Measurements from ENCODE around the gene ZNF239. TPM values are rescaled to one million over a fixed set of nuclear protein-coding genes. Genes with fewer than 3 reads are reported as not detected.
"Not testable (repeated sequence)": the region's sequence is repeated elsewhere in the genome, so short reads cannot be mapped to it uniquely, and the experiment has no call there.

Gene ZNF239
- total RNA-seq, 1 donor from 2014 or later = 11.8 TPM

DNA sequence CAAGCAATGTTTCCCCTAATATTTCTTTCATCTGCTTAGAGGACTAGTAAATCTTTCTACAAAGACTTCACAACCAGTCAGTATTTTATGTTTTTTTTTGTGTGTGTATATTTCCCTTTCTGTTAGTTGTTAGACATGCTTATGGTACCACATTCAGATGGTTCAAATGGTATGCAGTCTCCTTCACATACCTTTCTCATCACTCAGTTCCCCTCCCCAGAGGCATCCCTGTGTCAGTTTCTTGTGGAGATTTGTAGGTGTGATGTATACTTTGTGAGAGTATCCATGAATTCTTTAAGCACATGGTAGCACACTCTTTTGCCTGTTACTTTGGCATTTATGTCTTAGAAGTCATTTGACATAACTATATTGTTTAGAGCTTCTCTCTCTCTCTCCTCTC is 36.2 kb upstream of the ZNF239 start:
- DNase-seq (ENCODE audit: low spot score, unreplicated experiment) = no peak
- peaks cover 34% of the 10 kb centered on the region for H3K36me3 Mint-ChIP-seq (ENCODE audit: insufficient read depth)
- H3K27ac Mint-ChIP-seq = no peak overlapping the region
- H3K4me3 Mint-ChIP-seq (ENCODE audit: low read depth) = no peak overlapping the region
- TF ChIP-seq, protein P1, sequence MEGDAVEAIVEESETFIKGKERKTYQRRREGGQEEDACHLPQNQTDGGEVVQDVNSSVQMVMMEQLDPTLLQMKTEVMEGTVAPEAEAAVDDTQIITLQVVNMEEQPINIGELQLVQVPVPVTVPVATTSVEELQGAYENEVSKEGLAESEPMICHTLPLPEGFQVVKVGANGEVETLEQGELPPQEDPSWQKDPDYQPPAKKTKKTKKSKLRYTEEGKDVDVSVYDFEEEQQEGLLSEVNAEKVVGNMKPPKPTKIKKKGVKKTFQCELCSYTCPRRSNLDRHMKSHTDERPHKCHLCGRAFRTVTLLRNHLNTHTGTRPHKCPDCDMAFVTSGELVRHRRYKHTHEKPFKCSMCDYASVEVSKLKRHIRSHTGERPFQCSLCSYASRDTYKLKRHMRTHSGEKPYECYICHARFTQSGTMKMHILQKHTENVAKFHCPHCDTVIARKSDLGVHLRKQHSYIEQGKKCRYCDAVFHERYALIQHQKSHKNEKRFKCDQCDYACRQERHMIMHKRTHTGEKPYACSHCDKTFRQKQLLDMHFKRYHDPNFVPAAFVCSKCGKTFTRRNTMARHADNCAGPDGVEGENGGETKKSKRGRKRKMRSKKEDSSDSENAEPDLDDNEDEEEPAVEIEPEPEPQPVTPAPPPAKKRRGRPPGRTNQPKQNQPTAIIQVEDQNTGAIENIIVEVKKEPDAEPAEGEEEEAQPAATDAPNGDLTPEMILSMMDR (IDR thresholded peaks at IDR 0.05; ENCODE audit: unreplicated experiment) = no peak
- H3K9me3 Mint-ChIP-seq (ENCODE audit: low read depth) = peaks cover 11% of the 10 kb centered on the region
- H3K4me1 Mint-ChIP-seq (ENCODE audit: low read depth) = peaks cover 5% of the 10 kb centered on the region
- peaks cover 4% of the 10 kb centered on the region for H3K27me3 Mint-ChIP-seq

GRCh38 chr10:43607199-43607573 is 32.8 kb upstream of the ZNF239 start:
- peak overlapping the region; percentile 60 for H3K27ac Mint-ChIP-seq

GRCh38 chr10:43606323-43607198 is 32.1 kb upstream of the ZNF239 start, which contains the start of gene ZNF485:
TSS of gene ZNF485 (plus strand) at chr10:43606438. CDS start at chr10:43607051, 613 bp downstream.
- peak within 1 kb of the TSS; percentile 60 for H3K27ac Mint-ChIP-seq
- TF ChIP-seq, protein P1 (IDR thresholded peaks at IDR 0.05; ENCODE audit: unreplicated experiment) = no peak
- H3K27me3 Mint-ChIP-seq = peaks cover 24% of the 10 kb centered on the region
- peaks cover 12% of the 10 kb centered on the region for H3K36me3 Mint-ChIP-seq (ENCODE audit: insufficient read depth)
- peaks cover 4% of the 10 kb centered on the region for H3K9me3 Mint-ChIP-seq (ENCODE audit: low read depth)
- H3K4me1 Mint-ChIP-seq (ENCODE audit: low read depth) = peaks cover 5% of the 10 kb centered on the region
- DNase-seq (ENCODE audit: low spot score, unreplicated experiment) = peak; percentile 60
- peak within 1 kb of the TSS; percentile 84 for H3K4me3 Mint-ChIP-seq (ENCODE audit: low read depth)

More at GRCh38 chr10:43607199-43607573, 32.8 kb upstream of the ZNF239 start:
- Mint-ChIP-seq H3K4me3 (ENCODE audit: low read depth) (peak overlapping the region; percentile 84), H3K36me3 (ENCODE audit: insufficient read depth) (peaks cover 15% of the 10 kb centered on the region), H3K4me1 (ENCODE audit: low read depth) (peaks cover 5% of the 10 kb centered on the region), H3K9me3 (ENCODE audit: low read depth) (peaks cover 4% of the 10 kb centered on the region), H3K27me3 (peaks cover 20% of the 10 kb centered on the region)
- TF ChIP-seq, protein P1 (IDR thresholded peaks at IDR 0.05; ENCODE audit: unreplicated experiment) = no peak
- DNase-seq (ENCODE audit: low spot score, unreplicated experiment) = no peak

- Mint-ChIP-seq H3K36me3 (ENCODE audit: insufficient read depth) (peaks cover 11% of the 10 kb centered on the region), H3K4me1 (ENCODE audit: low read depth) (peaks cover 5% of the 10 kb centered on the region), H3K4me3 (ENCODE audit: low read depth) (peak overlapping the region; percentile 84), H3K27me3 (peaks cover 24% of the 10 kb centered on the region), H3K9me3 (ENCODE audit: low read depth) (peaks cover 8% of the 10 kb centered on the region), H3K27ac (no peak overlapping the region)
- TF ChIP-seq, protein P1 (IDR thresholded peaks at IDR 0.05; ENCODE audit: unreplicated experiment) = no peak
- DNase-seq (ENCODE audit: low spot score, unreplicated experiment) = no peak
Measured at GRCh38 chr10:43605850-43606322, 31.5 kb upstream of the ZNF239 start.

DNA sequence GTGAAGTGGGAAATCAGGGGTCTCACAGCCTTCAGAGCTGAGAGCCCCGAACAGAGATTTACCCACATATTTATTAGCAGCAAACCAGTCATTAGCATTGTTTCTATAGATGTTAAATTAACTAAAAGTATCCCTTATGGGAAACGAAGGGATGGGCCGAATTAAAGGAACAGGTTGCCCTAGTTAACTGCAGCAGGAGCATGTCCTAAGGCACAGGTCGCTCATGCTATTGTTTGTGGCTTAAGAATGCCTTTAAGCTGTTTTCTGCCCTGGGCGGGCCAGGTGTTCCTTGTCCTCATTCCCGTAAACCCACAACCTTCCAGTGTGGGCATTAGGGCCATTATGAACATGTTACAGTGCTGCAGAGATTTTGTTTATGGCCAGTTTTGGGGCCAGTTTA is 27.2 kb upstream of the ZNF239 start:
- not testable (repeated sequence) for DNase-seq (ENCODE audit: low spot score, unreplicated experiment); H3K36me3 Mint-ChIP-seq (ENCODE audit: insufficient read depth); H3K27ac Mint-ChIP-seq; H3K4me3 Mint-ChIP-seq (ENCODE audit: low read depth); H3K4me1 Mint-ChIP-seq (ENCODE audit: low read depth)
- Mint-ChIP-seq H3K9me3 (ENCODE audit: low read depth) (peaks cover 11% of the 10 kb centered on the region), H3K27me3 (peaks cover 24% of the 10 kb centered on the region)

Data from progenitor cell of endocrine pancreas (in vitro differentiated cells).